Bronchial epithelial cell (primary cell): ENCODE results near the gene TMEM201. TPM values are rescaled to one million over a fixed set of nuclear protein-coding genes. Genes with fewer than 3 reads are reported as not detected.

Experiments
- DNase-seq: peaks from one replicate; pipeline ENCODE4 v3.0.0-alpha.2; 2010; ENCODE audit warnings: low read depth
- FAIRE-seq: peaks from 2 replicates; lab custom pipeline; 2011; peaks lifted over from hg19 to GRCh38; lab: Jason Lieb, UNC
- H3K27me3 ChIP-seq: 2 replicates; pipeline ENCODE4 v1.5.1; 2011; ENCODE audit warnings: low read length; ENCODE audit not compliant: control insufficient read depth, insufficient read depth
- H3K36me3 ChIP-seq: 2 replicates; pipeline ENCODE4 v1.5.1; 2011; ENCODE audit warnings: low read length; ENCODE audit not compliant: control insufficient read depth, insufficient read depth
- H3K4me3 ChIP-seq: 2 replicates; pipeline ENCODE4 v1.5.1; 2011; ENCODE audit warnings: mild to moderate bottlenecking, low read depth, low read length, control low read depth
- CTCF ChIP-seq: IDR thresholded peaks from 2 replicates; pipeline ENCODE4 v1.5.1; 2011; ENCODE audit warnings: mild to moderate bottlenecking, moderate library complexity, low read length, control low read depth, inconsistent platforms; ENCODE audit not compliant: insufficient read depth, severe bottlenecking
- total RNA-seq: library from RNA; depleted of rRNA; stranded (reverse); fragments of >200 nt; gene quantifications from 2 replicates; pipeline ENCODE4 v1.2.1, GENCODE V29; 2014

TMEM201 gene
- total RNA-seq, 1 donor from 2014 or later = 1.8 TPM

- DNase-seq = no peak
- no peaks in the 10 kb centered on the region for H3K36me3 ChIP-seq
- TF ChIP-seq CTCF = no peak
- no peak overlapping the region for H3K4me3 ChIP-seq
- no peak for FAIRE-seq
- peaks cover 11% of the 10 kb centered on the region for H3K27me3 ChIP-seq
Observed at GRCh38 chr1:9654051-9654833, 65.5 kb downstream of the TMEM201 start.

- FAIRE-seq (no peak), DNase-seq (no peak)
- no peaks in the 10 kb centered on the region for H3K36me3 ChIP-seq
- H3K4me3 ChIP-seq = no peak overlapping the region
- no peak for TF ChIP-seq CTCF
- H3K27me3 ChIP-seq = peaks cover 11% of the 10 kb centered on the region
Observed at GRCh38 chr1:9654834-9655723, 66.4 kb downstream of the TMEM201 start.

DNA sequence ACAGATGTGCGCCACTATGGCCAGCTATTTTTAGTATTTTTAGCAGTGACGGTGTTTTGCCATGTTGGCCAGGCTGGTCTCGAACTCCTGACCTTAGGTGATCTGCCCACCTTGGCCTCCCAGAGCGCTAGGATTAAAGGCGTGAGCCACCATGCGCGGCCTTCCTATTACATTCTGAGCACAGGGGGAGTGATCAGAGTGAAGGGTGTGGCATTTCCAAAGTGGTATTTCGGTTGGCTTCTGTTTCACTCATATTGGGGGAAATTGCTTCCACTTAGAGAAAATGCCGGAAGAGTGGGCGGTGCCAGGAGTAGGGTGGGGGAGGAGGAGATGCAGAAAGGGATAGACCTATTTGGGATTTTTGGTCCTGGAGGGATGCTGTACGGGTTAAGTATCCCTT lies 67.1 kb downstream of the TMEM201 start:
- no peak for FAIRE-seq
- DNase-seq = no peak

GRCh38 chr1:9657521-9658032 lies 68.9 kb downstream of the TMEM201 start:
- H3K27me3 ChIP-seq = peaks cover 3% of the 10 kb centered on the region
- DNase-seq (no peak), FAIRE-seq (no peak)
- no peak overlapping the region for H3K4me3 ChIP-seq
- TF ChIP-seq CTCF = no peak
- H3K36me3 ChIP-seq = no peaks in the 10 kb centered on the region

More for the DNA sequence above, 67.1 kb downstream of the TMEM201 start:
- no peak for TF ChIP-seq CTCF
- H3K36me3 ChIP-seq = no peaks in the 10 kb centered on the region
- H3K27me3 ChIP-seq = peaks cover 10% of the 10 kb centered on the region
- H3K4me3 ChIP-seq = no peak overlapping the region

GRCh38 chr1:9658199-9658598 lies 69.5 kb downstream of the TMEM201 start:
- H3K27me3 ChIP-seq = no peaks in the 10 kb centered on the region
- DNase-seq (no peak), FAIRE-seq (no peak)
- no peak for TF ChIP-seq CTCF
- no peaks in the 10 kb centered on the region for H3K36me3 ChIP-seq
- H3K4me3 ChIP-seq = no peak overlapping the region
